NCI-H226 (cell line): ENCODE measurements around the gene SLC35B3.
"Not testable (repeated sequence)": the region's sequence is repeated elsewhere in the genome, so short reads cannot be mapped to it uniquely, and the experiment has no call there.

Experiments
- DNase-seq: peaks from one replicate; pipeline ENCODE4 v3.0.0-alpha.2; 2015

SLC35B3 gene

GRCh38 chr6:8435093-8435844 is at the start of gene SLC35B3:
TSS of gene SLC35B3 (minus strand) at chr6:8435545.
- DNase-seq, result peak; percentile 87

GRCh38 chr6:8483650-8484049 is 48.3 kb upstream of the SLC35B3 start:
- DNase-seq, result no peak

GRCh38 chr6:8481727-8482126 is 46.4 kb upstream of the SLC35B3 start:
- peak; percentile 5 for DNase-seq

GRCh38 chr6:8478418-8478817 is 43.1 kb upstream of the SLC35B3 start:
- DNase-seq, result no peak

GRCh38 chr6:8476656-8477055 is 41.3 kb upstream of the SLC35B3 start:
- DNase-seq, result no peak

- no peak for DNase-seq
These were observed 33.4 kb upstream of the SLC35B3 start for GRCh38 chr6:8468552-8469356.

- no peak for DNase-seq
These were observed 27.3 kb upstream of the SLC35B3 start for GRCh38 chr6:8462694-8463093.

- no peak for DNase-seq
These were observed 26.8 kb upstream of the SLC35B3 start for GRCh38 chr6:8462169-8462568.

- DNase-seq, result no peak
These were observed 11.0 kb upstream of the SLC35B3 start for GRCh38 chr6:8446391-8446790.

- not testable (repeated sequence) for DNase-seq
These were observed 10.6 kb upstream of the SLC35B3 start for GRCh38 chr6:8445930-8446329.

GRCh38 chr6:8442150-8442549 is 6.8 kb upstream of the SLC35B3 start:
- DNase-seq, result no peak

GRCh38 chr6:8441452-8441851 is 6.1 kb upstream of the SLC35B3 start:
- DNase-seq, result no peak

- DNase-seq, result no peak
These were observed 4.4 kb upstream of the SLC35B3 start for GRCh38 chr6:8439601-8440268.

GRCh38 chr6:8437813-8438212 is 2.5 kb upstream of the SLC35B3 start:
- no peak for DNase-seq

- DNase-seq, result no peak
These were observed 1.6 kb upstream of the SLC35B3 start for GRCh38 chr6:8436966-8437365.

GRCh38 chr6:8435845-8436168 is 462 bp upstream of the SLC35B3 start:
- no peak for DNase-seq

- DNase-seq, result no peak
These were observed 635 bp downstream of the SLC35B3 start for GRCh38 chr6:8434727-8435092.

- DNase-seq, result no peak
These were observed 2.7 kb downstream of the SLC35B3 start for GRCh38 chr6:8432614-8433013.

- no peak for DNase-seq
These were observed 5.5 kb downstream of the SLC35B3 start for GRCh38 chr6:8429821-8430220.

- not testable (repeated sequence) for DNase-seq
These were observed 8.8 kb downstream of the SLC35B3 start for GRCh38 chr6:8426544-8426943.

GRCh38 chr6:8420031-8420588 is 15.2 kb downstream of the SLC35B3 start:
- no peak for DNase-seq

GRCh38 chr6:8415913-8416312 is 19.4 kb downstream of the SLC35B3 start:
- no peak for DNase-seq

- no peak for DNase-seq
These were observed 20.1 kb downstream of the SLC35B3 start for GRCh38 chr6:8415280-8415679.

GRCh38 chr6:8414844-8415243 is 20.5 kb downstream of the SLC35B3 start:
- no peak for DNase-seq
